KBM-7 (cell line): Measurements from ENCODE around the gene RBM28.

Source experiments
- DNase-seq: peaks from one replicate; pipeline ENCODE4 v3.0.0-alpha.2; 2015
- in situ Hi-C: fragments of 300-500 bp; cut with MboI; formaldehyde crosslinking; loops from 2 replicates; pipeline ENCODE4 v1.14.3; 2020; ENCODE audit warnings: low sequenced_read_pairs, low pct_unique_long_range_greater_than_20kb, mixed read lengths

The RBM28 gene

DNA sequence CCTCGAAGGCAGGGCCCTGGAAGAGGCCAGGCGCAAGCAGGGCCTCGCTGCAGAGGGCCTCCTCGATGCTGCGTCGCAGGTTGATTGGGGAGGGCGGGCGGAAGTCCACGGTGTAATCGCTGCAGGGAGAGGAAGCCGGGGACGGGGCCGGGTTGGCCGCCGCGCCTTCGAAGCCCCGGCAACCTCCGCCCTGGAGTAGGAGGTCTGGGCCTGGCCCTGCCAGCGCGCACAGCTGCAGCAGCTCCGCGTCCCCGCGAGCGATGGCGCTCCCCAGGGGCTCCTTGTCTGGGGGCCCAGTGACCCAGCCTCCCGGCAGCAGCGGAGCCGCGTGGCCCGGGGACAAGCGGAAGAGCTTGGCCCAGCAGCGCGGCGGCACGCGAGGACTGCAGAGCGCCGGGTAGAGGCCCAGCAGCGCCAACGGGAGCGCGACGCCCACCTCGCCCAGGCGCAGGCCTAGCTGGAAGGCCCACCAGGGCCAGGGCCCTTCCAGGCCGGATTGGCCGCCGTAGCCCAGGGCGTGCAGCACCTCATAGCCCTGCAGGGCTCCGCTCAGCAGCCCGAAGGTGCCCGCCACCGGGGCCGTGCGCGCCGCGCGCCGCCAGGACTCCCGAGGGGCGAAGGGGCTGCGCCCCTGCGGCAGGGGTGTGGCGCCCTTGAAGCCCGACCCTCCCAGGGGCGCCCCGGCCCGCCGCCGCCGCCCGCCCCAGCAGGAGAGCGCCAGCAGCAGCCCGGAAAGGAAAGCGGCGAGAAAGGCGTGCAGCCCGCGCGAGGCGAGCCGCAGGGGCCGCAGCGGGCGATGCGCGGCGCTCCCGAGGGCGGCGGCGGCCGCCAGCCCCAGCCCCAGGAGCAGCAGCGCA, 7.8 kb upstream of the RBM28 start:
- DNase-seq = no peak
- in situ Hi-C loops = no loop called here

DNA sequence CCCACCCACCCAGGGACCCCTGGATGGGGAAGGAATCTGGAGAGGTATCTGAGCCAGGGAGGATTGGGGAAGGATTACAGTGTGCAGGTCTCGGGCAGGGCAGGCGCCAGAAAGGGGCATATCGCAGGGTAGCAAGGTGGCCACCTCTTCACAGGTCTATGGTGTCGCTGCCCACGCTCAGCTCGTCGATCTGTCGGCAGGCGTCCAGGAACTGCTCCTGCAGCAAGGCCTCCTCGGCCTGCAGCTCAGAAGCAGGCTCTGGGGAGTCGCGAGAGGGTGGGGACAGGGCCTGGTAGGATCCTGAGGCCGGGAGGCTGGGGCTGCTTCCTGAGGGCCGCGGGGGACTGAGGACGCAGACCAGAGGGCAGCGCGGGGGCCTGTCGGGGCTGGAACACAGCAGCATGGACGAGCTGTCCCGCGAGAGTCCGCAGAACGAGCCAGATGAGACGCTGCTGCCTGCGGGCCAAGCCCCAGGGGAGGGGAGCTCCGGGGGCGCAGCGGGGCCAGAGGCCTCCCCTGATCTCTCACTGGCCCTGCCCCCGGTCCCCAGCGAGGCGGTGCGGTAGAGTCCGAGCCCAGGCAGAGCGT, 7.1 kb upstream of the RBM28 start:
- in situ Hi-C loops = no loop called here
- no peak for DNase-seq

DNA sequence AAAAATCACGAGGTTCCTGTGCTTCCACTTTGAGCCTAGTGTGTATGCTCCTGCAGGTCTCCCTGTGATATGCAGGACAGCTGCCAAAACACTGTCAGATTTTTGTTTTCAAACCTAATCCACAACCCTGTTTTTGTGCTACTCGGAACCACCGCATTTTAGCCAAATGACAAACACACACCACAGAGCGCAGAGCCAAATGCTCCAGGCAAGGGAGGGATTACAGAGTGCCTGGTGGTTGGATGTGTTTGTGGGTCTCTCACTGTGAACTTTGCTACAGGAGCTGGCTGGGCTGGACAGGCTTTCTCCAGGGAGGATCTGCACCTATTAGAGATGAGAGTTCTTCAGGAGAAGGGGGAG, 5.7 kb upstream of the RBM28 start:
- in situ Hi-C loops = no loop called here

DNA sequence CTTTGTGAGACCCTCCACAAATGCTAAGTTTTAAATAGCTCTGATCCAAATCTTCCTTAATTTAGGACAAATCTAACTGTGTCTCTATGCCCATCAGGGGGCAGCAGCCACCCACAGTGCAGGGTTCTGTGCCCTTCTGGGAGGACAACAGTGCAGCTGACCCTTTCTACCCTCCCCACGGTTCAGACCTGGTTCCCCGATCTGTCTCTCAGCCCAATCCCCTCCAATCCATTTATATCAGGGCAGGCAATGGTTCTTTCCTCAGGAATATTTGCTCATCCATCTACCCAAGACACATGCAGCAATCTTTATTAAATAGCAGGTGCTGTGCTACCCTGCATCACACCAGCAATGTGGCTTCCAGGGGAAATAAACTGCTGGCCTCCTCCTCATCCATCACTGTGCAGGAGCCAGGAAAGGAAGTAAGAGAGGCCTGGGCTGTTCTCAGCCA, 4.0 kb upstream of the RBM28 start:
- peak; percentile 60 for DNase-seq
- in situ Hi-C loops = no loop called here

More for the DNA sequence above, 5.7 kb upstream of the RBM28 start:
- no peak for DNase-seq

DNA sequence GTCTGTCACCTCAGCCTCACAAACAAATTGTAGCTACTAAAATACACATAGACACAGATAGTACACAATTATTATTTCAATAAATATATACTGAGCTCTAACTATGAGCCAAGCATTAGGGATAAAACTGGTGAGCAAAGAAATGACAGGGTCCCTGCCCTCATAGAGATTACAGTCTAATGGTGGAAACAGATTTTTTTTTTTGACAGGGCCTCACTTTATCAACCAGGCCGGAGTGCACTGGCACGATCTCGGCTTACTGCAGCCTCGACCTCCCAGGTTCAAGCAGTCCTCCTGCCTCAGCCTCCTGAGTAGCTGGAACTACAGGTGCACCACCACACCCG, 695 bp upstream of the RBM28 start:
- in situ Hi-C loops = no loop called here
- DNase-seq = no peak

DNA sequence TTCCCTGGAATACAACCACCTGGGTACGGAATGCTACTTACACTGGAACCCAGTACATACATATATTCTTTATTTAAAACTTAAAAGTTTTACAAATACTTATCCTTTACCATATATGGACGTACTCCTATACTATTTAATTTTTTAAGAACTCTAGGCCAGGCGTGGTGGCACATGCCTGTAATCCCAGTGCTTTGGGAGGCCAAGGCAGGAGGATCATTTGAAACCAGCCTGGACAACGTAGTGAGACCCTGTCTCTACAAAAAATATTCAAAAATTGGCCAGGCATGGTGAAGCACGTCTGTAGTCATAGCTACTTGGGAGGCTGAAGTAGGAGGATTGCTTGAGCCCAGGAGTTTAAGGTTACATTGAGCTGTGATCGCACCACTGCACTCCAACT, 2.0 kb downstream of the RBM28 start:
- no peak for DNase-seq
- in situ Hi-C loops = no loop called here

DNA sequence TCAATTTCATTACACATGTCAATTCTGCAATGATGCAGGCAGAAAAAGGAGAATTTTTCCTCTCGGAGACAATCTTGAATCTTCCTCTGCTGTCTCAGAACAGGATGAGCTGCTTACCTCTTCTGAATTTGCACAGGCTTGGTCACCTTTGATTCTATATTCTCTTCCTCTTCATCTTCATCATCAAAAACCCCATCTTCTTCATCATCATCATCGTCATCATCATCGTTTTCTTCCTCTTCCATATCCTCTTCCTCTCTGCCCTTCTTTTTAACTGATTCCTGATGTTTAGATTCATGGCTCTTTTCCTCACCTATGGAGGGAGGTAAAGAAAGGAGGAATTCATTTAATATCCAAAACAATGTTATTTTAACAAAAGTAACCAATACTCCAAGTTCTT, 8.0 kb downstream of the RBM28 start:
- in situ Hi-C loops = no loop called here
- no peak for DNase-seq

DNA sequence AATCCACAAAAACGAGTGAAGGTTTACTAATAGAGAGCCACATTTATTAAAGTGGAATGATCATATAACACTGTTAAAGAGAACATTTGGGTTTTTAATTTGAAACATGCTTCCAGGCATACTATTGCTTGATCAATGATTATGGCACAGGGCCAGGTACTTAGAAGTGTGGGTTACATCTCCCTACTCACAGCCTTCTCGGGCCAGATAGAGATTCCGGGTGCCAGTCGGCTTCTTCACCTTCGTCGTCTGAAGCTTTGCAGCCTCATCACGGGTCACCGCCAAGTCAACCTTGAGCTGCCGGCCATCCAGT, 19.4 kb downstream of the RBM28 start:
- in situ Hi-C loops = no loop called here
- no peak for DNase-seq

DNA sequence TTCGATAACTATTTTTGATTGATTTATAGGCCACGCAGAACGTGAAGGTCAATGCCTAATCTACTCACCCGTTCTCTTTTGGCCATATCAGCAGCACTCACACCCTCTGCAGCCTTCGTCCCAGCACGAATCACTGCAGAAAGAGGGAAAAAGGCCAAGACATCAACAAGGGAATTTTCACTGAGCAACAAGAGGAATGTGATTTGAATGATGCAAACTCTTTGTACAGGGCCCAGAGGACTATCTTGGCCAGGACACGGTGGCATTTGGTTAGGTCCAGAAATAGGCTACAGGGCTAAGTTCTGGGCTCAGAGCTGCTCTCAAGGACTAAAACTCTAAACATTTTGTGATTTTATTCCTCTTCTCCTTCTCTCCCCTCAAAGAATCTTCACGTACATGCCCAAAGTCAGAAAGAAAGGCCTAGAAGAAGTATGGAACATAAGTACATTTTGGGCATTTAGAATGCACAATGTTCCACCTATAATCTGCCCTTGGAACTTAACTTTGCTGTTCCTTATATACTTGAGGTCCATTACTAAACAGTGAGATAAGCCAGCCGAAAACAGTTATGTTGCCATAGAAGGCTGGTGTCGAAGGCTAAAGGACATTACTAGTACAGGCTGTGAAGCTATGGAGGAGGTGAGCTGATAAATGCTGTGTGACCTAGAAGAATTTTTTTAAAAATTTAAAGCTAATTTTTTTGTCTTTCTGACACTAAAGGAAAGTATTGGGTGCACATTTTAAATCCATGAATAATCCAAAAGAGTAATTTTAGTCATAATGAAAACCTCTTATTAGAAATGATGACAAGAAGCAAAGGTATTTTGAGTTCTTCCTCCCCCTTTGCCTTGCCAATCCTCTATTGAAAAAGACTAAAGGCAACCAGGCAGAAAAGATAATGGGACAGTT, 20.0 kb downstream of the RBM28 start:
- in situ Hi-C loops = no loop called here
- no peak for DNase-seq

DNA sequence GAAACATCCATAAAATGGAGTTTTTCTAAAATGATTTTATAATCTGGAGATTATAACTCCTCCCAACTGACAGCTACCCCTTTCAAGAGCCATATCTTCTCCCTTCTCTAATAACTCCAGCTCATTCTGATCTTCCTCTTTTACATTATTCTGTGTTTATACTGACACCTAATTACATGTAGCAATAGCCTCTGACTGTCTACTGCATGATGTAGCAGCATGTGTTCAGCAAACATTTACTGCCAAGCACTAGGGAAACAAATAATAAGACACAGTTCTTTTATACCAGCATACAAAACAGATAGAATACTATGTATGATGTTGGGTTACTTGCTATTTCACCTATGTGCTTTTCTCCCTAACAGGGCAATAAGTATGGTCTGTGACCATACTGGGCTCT, 20.7 kb downstream of the RBM28 start:
- in situ Hi-C loops = no loop called here
- no peak for DNase-seq

DNA sequence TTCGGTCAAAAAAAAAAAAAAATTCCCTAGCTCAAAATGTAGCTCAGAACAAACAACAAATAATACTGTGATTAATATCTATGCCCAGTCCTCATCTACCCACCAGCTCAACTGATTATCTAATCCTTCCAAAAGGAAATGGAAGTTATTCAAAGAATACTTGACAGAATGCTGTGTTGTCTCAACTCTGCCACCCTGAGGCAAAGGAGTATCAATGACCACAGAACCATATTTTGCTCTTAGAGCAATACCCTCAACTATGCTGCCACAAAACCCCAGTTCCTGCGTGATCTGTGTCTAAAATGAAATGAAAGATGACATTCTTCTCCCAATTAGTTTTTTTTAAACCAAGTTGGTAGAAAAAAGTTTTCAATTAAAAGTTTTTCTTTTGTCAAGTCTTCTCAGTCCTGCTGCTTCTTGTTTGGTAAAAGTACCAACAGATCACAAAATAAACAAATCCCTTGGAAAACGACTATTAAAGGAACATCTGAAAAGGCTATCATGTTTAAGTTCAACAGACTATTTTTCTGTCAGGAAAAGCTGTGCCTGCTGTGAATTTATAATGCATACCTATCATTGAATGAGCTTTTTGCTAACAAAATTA, 21.6 kb downstream of the RBM28 start:
- DNase-seq = peak; percentile 66
- in situ Hi-C loops = no loop called here

DNA sequence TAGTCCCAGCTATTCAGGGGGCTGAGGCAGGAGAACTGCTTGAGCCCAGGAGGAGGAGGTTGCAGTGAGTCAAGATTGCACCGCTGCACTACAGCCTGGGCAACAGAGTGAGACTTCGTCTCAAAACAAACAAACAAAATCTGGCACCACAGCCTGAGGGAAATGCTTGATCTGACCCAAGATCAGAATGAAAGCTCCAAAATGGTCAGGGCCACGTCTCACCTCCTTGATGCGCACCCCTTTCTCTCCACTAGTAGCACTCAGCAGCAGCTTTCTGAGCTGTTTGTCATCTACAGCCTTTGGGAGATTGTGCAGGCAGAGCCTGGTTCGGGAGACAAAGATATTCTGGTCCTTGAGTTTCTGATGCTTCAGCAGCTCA, 22.7 kb downstream of the RBM28 start:
- in situ Hi-C loops = no loop called here
- no peak for DNase-seq

DNA sequence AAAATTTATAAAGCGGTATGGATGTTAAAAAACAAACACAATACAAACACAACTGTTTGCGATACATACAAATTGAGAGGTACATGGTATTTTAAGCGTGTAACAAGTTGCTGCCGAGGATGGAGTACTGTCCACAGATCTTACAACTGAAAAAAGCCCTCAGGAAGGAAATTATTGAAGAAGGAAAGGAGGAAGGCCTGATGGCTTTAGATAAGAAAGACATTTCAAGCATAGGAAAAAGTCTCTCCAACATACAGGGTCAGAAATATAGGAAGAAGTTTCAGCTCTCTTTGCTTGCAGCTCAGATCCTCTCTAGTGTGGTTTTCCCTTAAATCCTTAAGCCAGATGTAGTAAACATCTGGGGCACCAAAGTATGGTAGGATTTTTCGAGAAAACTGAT, 25.0 kb downstream of the RBM28 start:
- DNase-seq = peak; percentile 79
- in situ Hi-C loops = no loop called here

DNA sequence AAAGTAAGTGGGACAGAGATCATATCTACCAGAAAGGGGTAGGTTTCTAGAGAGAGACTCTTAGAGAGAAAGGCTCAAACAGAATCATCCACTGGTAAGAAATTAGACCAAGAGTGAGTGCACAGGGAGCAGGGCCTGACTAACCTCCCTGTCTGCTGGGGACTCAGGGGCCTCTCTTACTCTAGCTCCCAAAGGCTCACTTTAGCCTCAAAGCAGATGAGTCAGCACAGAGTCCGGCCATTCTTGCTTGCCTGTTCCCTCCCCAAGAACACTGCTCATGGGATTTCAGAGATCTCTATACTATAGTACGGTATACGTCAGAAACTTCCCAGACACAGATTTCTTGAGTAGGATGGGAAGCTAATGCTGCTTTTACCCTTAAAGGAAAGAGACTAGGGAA, 32.7 kb downstream of the RBM28 start:
- in situ Hi-C loops = no loop called here
- no peak for DNase-seq

DNA sequence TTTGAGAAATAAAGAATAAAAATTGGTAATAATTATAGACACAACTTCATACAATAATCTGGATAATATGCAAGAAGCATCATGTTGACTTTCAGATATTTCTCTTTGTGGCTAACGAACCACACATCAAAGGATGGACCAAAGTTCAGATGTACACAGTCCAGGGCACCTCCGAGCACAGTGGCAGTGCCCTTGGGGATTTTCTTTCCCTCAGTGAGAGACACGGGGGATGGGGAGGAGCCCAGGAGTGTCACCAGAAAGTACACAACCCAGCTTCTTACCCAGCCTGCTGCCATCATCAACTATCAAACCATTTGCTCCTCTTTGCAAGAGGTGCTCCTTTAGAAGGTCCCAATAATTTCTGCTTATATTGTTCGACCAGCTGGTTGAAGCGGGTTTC, 33.2 kb downstream of the RBM28 start:
- in situ Hi-C loops = no loop called here
- no peak for DNase-seq

DNA sequence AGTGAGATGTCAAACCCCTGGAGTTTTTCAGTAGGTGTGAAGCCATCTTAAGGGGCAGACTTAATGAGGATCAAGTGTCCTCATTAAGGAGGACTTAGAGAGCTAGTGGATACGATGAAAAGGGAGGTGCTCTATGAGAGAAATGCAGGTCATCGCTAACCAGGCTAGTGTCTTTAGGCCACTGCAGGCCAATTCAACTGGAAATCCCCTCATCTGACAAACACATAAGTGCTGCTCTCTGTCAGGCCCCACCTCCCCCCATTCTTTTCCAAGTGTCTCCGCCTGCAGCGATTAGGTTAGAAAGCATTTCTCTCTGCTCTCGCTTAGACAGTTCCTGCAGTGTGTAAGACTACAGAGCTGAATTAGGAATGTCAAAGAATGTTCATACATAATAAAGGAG, 33.7 kb downstream of the RBM28 start:
- DNase-seq = no peak
- in situ Hi-C loops = no loop called here

DNA sequence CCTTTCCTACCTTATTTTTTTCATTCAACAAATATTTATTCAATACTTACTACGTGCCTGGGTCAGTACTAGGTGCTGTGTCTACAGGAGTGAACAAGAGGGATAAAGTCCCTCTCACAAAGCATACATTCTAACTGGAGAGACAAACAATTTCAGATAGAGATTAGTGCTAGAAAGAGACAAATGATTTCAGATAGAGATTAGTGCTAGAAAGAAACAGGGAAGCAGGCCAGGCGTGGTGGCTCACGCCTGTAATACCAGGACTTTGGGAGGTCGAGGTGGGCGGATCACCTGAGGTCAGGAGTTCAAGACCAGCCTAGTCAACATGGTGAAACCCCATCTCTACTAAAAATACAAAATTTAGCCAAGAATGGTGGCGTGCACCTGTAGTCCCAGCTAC, 34.6 kb downstream of the RBM28 start:
- no peak for DNase-seq
- in situ Hi-C loops = no loop called here

DNA sequence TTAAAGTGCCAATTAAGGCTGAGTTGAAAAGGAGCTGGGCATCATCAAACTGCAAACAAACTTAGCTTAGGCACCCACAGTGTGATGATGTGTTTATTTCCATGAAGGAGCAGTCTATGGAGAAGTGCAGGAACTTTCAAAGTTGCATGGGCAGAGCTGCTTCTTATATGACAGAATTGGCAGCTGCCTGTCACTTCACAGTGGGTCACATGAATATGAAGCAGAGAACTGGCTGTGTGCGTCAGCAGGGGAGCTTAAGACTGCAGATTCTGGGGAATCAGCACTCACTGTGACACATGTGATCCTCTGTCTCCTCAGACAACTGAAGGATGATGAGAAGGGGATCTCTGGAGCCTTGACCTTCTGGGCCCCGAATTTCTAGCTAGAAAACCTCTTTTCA, 36.6 kb downstream of the RBM28 start:
- in situ Hi-C loops = no loop called here
- DNase-seq = no peak

DNA sequence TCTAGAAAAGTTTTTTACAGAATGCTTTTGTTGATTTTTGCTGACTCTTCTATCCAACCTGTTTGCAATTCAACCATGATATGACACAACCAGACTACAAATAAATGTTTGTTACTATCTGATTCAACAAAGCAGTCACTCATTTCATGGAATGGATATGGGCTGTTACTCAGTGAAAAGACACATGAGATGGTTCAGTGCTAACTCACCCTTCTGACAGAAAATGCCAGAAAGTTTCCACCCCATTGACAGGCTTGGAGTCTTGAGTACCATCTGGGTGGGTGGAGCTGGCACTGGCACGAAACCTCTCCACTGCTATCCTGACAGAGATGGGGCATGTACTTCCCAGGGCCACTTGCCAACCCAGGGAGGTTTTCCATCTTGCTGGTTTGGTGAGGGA, 39.5 kb downstream of the RBM28 start:
- DNase-seq = no peak
- in situ Hi-C loops = no loop called here

DNA sequence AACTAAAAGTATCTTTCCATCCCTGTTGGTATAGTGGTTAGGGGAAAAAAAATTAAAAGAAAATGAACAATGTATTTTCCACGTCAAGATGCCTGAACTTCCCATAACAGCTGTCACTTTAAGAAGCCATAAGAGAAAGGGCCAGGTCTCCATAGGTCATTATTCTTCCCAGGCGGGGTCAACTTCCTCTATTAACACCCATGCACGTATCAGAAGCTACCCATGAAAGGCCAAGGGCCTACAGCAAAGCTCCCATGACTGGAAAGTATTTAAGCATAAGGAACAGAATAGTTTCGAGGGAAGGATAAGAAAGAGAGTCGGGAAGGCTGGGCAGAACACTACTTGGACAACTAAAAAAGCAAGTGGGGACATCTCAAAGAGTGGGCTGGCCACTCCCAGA, 40.1 kb downstream of the RBM28 start:
- DNase-seq = no peak
- in situ Hi-C loops = no loop called here
